GM18868 (cell line): Measurements from ENCODE around the gene INTS6.

Experiments used
- ATAC-seq: cut with Tn5 transposase; IDR thresholded peaks from one replicate; pipeline ENCODE4 v1.9.1; 2021; ENCODE audit warnings: mild to moderate bottlenecking, moderate library complexity; ENCODE audit not compliant: unreplicated experiment

The INTS6 gene

GRCh38 chr13:51348069-51348967, 104.5 kb downstream of the INTS6 start:
- no peak for ATAC-seq

- no peak for ATAC-seq
These were observed 105.7 kb downstream of the INTS6 start for GRCh38 chr13:51347099-51347498.

GRCh38 chr13:51346397-51346796, 106.4 kb downstream of the INTS6 start:
- ATAC-seq, result no peak

GRCh38 chr13:51343475-51343874, 109.4 kb downstream of the INTS6 start:
- ATAC-seq, result no peak

- no peak for ATAC-seq
These were observed 110.1 kb downstream of the INTS6 start for GRCh38 chr13:51342706-51343105.

GRCh38 chr13:51341791-51342190, 111.0 kb downstream of the INTS6 start:
- no peak for ATAC-seq

GRCh38 chr13:51341232-51341631, 111.6 kb downstream of the INTS6 start:
- no peak for ATAC-seq

- ATAC-seq, result no peak
These were observed 112.7 kb downstream of the INTS6 start for GRCh38 chr13:51339952-51340732.

GRCh38 chr13:51339354-51339753, 113.5 kb downstream of the INTS6 start, which contains the start of gene SERPINE3:
Gene SERPINE3 (plus strand): TSS chr13:51339691. CDS start chr13:51341092, 1,401 bp downstream.
- no peak for ATAC-seq

- no peak for ATAC-seq
These were observed 116.1 kb downstream of the INTS6 start for GRCh38 chr13:51336746-51337145.

GRCh38 chr13:51333826-51334225, 119.0 kb downstream of the INTS6 start:
- ATAC-seq, result no peak

GRCh38 chr13:51333421-51333820, 119.4 kb downstream of the INTS6 start:
- ATAC-seq, result no peak

- no peak for ATAC-seq
These were observed 120.1 kb downstream of the INTS6 start for GRCh38 chr13:51332566-51333361.

GRCh38 chr13:51331354-51331861, 121.4 kb downstream of the INTS6 start:
- peak; percentile 65 for ATAC-seq

- ATAC-seq, result peak; percentile 63
These were observed 122.0 kb downstream of the INTS6 start for GRCh38 chr13:51330791-51331190.

- ATAC-seq, result no peak
These were observed 123.2 kb downstream of the INTS6 start for GRCh38 chr13:51329606-51330005.

- ATAC-seq, result no peak
These were observed 124.3 kb downstream of the INTS6 start for GRCh38 chr13:51328488-51328887.

- ATAC-seq, result no peak
These were observed 124.9 kb downstream of the INTS6 start for GRCh38 chr13:51327961-51328360.

- ATAC-seq, result no peak
These were observed 126.1 kb downstream of the INTS6 start for GRCh38 chr13:51326777-51327176.

GRCh38 chr13:51325837-51326236, 127.0 kb downstream of the INTS6 start:
- ATAC-seq, result no peak
